HG03196 (cell line): ENCODE results near the gene CSMD2.
"Not testable (repeated sequence)": the region's sequence is repeated elsewhere in the genome, so short reads cannot be mapped to it uniquely, and the experiment has no call there.

Source experiments
- ATAC-seq: cut with Tn5 transposase; IDR thresholded peaks from one replicate; pipeline ENCODE4 v1.9.1; 2021; ENCODE audit not compliant: unreplicated experiment

CSMD2 gene

GRCh38 chr1:34164771-34165391 is at the start of gene CSMD2:
Gene CSMD2 (minus strand): TSS chr1:34165230. CDS start chr1:34165097, 133 bp downstream.
- ATAC-seq = no peak

- ATAC-seq = no peak
Measured at GRCh38 chr1:34213956-34214355, 48.9 kb upstream of the CSMD2 start.

- no peak for ATAC-seq
Measured at GRCh38 chr1:34212673-34213072, 47.6 kb upstream of the CSMD2 start.

- no peak for ATAC-seq
Measured at GRCh38 chr1:34199927-34200326, 34.9 kb upstream of the CSMD2 start.

GRCh38 chr1:34192621-34193020 is 27.6 kb upstream of the CSMD2 start:
- no peak for ATAC-seq

- no peak for ATAC-seq
Measured at GRCh38 chr1:34190692-34191091, 25.7 kb upstream of the CSMD2 start.

- ATAC-seq = no peak
Measured at GRCh38 chr1:34188985-34189384, 24.0 kb upstream of the CSMD2 start.

- ATAC-seq = no peak
Measured at GRCh38 chr1:34188418-34188817, 23.4 kb upstream of the CSMD2 start.

- no peak for ATAC-seq
Measured at GRCh38 chr1:34186741-34187494, 21.9 kb upstream of the CSMD2 start.

- not testable (repeated sequence) for ATAC-seq
Measured at GRCh38 chr1:34183381-34183780, 18.4 kb upstream of the CSMD2 start.

- no peak for ATAC-seq
Measured at GRCh38 chr1:34178072-34178471, 13.0 kb upstream of the CSMD2 start.

GRCh38 chr1:34176830-34177603 is 12.0 kb upstream of the CSMD2 start, which contains the start of gene C1orf94:
Gene C1orf94 (plus strand): TSS chr1:34176907. CDS start chr1:34177790, 883 bp downstream.
- ATAC-seq = no peak

GRCh38 chr1:34175744-34176143 is 10.7 kb upstream of the CSMD2 start:
- ATAC-seq = no peak

- ATAC-seq = no peak
Measured at GRCh38 chr1:34167389-34167788, 2.4 kb upstream of the CSMD2 start.

GRCh38 chr1:34166625-34167361 is 1.8 kb upstream of the CSMD2 start:
- ATAC-seq = no peak

- ATAC-seq = no peak
Measured at GRCh38 chr1:34166191-34166624, 1.2 kb upstream of the CSMD2 start.

GRCh38 chr1:34165422-34165921 is 442 bp upstream of the CSMD2 start:
- ATAC-seq = no peak

- no peak for ATAC-seq
Measured at GRCh38 chr1:34163792-34164731, 968 bp downstream of the CSMD2 start.

- no peak for ATAC-seq
Measured at GRCh38 chr1:34162852-34163766, 1.9 kb downstream of the CSMD2 start.
